ENCODE data around the gene TSPAN4.

TSPAN4 gene

DNA sequence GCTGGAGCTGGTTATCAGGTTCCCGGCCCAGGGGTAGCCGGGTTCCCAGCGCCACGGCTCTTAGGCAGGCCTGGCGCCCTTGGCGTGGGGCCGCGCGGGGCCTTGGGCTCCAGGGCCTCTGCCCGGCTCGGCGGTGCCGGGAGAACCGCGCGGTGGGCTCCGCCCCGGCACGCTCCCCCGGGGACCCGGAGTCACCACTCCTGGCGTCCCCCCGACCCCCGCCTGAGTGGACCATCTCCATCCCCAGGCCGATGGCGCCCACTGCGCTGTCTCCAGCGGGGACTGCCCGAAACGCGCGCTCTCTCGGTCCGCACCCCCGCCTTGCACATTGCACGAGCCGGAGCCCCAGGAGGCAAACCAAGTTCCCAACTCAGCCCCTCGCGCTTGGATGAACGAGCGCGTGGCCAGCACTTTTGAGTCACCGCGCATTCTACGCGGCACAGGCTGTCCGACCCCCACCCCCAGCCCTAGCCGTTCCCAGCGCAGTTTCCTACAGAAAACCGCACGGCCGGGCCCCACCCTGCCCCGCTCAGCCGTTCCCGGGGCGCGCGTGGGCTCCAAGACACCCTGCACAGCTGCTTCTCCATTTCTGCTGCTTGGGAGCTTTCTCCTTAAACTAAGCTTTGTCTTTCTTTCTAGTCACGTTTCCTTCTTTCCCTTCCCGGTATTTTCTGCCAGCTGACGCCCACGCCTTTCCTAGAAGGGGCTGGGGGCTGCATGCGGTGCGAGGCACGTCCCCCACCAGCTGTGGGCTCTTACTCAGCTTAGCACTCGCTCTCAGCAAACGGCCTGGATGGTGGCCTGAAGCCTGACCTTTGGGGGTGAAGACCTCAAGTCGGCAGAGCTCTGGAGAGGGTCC, 68.6 kb downstream of the TSPAN4 start:
- DNase-seq (ENCODE audit: low read depth): peak; percentile 53

DNA sequence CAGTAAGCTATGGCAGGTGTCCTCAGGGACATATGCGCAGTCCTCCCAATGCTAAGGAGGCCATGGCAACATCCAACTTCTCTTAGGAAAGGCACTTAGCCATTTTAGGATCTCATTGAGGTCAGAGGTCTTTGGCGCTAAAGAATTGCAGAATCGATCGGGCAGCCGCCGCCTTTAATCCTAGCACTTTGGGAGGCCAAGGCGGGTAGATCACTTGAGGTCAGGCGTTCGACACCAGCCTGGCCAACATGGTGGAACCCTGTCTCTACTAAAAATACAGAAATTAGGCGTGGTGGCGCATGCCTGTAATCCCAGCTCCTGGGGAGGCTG, 69.2 kb downstream of the TSPAN4 start:
- DNase-seq (ENCODE audit: low read depth): no peak

GRCh38 chr11:912266-912665, 69.6 kb downstream of the TSPAN4 start:
- DNase-seq (ENCODE audit: low read depth): no peak

GRCh38 chr11:913043-913442, 70.4 kb downstream of the TSPAN4 start:
- no peak for DNase-seq (ENCODE audit: low read depth)

DNA sequence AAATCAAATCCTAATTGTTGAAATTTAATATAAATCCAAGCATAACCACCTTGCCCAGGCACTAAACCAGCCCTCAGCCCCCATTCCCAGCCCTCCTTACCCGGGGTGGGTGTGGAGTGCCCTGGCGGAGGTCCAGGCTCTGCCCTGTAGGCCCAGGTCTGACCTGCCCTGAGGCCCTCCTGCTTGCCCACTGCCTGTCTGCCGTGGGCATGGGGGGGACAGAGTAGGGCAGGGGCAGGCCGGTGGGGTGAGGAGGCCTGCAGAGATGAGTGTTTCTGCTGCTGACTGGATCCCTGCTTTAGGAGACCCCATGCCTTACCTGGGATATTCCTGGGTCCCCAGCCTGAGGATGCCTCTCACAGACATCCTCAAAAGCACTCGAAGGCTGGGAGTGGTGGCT, 71.6 kb downstream of the TSPAN4 start:
- no peak for DNase-seq (ENCODE audit: low read depth)

DNA sequence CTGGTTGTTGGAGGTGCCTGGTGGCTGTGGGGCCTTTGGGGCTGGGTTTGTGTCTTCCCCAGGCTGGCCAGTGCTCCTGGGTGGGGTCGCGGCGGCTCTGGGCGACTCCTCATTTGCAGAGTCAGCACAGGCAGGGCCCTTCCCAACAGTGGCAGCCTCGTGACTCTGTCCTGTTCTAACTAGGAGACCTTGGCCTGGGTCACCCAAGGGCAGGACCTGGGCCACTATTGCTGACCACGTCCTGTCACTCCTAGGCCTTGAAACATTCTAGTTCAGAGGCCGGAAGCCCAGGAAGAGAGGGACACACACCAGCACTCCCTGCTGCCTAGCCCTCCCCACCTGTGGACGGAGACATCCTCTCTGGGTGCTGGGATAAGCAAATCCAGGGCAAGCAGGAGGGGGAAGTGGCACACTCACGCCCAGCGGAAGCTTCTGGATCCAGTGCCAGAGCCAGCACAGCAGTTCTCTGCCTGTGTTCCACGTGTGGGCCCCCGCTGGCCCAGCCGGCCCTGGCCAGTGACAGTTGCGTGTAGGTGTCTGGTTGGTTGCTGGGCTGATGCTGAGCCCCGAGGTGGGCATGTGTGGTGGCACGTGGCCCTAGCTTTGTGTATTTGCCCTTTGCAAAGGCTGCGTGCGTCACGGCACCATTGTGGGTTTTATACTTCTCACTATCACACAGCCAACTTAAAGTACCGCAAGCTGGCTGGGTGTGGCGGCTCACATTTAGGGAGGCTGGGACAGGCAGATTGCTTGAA, 72.3 kb downstream of the TSPAN4 start:
- no peak for DNase-seq (ENCODE audit: low read depth)
